ENCODE results near the gene MSX2.

DNA sequence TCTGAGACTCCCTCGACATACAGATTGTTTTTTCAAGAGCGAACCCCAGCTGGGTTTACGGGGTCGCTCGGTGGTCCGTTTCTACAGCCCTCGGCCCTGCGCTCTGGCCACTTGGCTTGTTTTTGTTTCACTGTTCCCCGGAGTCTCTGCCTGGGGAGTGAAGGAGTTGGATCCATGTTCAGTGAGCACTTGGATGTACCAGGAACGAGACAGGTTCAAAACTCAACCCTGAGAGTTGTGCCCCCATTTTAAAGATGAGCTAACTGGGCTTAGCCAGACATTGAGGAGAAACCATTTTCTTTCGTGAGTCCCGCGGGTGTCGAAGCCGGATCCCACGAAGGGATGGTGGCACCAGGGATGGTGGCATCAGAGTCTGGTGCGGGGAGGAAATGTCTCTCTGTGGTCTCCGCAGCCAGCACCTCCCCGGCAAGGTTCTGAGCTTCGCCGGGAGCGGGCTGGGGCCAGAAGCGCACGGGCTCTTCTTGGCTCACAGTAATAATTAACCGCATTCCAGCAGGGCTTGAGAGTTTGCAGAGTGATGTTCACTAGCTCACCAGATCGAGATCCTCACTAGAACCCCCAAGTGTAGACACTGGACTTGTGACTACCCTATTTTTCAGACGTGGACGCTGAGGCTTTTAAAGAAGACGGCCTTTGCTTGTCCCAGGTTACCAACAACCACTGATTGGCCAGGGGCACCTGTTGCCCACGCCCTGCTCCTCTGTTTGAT, 1.0 kb downstream of the MSX2 start:
- TF ChIP-seq, protein P1, sequence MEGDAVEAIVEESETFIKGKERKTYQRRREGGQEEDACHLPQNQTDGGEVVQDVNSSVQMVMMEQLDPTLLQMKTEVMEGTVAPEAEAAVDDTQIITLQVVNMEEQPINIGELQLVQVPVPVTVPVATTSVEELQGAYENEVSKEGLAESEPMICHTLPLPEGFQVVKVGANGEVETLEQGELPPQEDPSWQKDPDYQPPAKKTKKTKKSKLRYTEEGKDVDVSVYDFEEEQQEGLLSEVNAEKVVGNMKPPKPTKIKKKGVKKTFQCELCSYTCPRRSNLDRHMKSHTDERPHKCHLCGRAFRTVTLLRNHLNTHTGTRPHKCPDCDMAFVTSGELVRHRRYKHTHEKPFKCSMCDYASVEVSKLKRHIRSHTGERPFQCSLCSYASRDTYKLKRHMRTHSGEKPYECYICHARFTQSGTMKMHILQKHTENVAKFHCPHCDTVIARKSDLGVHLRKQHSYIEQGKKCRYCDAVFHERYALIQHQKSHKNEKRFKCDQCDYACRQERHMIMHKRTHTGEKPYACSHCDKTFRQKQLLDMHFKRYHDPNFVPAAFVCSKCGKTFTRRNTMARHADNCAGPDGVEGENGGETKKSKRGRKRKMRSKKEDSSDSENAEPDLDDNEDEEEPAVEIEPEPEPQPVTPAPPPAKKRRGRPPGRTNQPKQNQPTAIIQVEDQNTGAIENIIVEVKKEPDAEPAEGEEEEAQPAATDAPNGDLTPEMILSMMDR (IDR thresholded peaks at IDR 0.05; ENCODE audit: low read depth, low read length) = no peak
- no peak for TF ChIP-seq POLR2A (IDR thresholded peaks at IDR 0.05; ENCODE audit: extremely low read depth, insufficient read length)
- no peak for TF ChIP-seq MYC (IDR thresholded peaks at IDR 0.05; ENCODE audit: low read depth, low read length)

All from NB4 (cell line).